HG02678 (cell line): ENCODE results near the gene DLEC1.
A peak's percentile ranks its signal among the peaks of the same experiment; 100 is the strongest.

Experiments used
- ATAC-seq: cut with Tn5 transposase; IDR thresholded peaks from one replicate; pipeline ENCODE4 v1.9.1; 2021; ENCODE audit warnings: mild to moderate bottlenecking, moderate library complexity; ENCODE audit not compliant: unreplicated experiment

DLEC1 gene

DNA sequence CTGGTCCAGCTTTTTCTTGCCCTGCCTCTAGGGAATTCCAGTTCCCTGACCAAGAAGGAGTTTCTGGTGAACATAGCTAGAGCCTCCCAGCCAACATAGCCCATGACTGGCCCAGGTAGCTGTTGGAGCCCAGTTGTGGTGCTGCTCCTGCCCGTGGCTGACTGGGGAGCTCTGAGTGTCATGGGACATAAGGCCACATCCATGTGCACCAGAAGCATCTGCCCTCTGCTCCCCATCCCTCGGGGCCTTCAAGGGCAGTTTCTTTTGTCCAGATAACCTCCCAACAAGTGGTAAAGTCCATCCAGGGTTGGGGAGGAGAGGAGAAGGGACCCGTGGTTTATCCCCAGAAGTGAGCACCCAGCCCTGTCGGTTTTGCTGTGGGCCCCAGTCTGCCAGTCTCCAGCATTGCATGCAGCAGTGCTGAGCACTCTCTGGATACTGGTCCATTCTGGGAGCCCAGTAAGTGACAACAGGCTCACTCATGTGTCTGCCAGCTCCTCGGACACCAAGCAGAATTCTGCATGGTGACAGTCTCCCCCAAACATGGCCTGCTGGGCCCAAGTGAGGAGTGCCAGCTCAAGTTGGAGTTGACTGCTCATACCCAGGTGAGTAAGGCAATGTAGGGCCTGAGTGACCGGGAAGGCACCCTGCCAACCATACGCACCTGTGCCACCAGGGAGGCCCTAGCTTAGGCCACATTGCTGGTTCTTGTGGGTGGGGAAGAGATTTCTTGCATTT is 69.1 kb downstream of the DLEC1 start:
- no peak for ATAC-seq

DNA sequence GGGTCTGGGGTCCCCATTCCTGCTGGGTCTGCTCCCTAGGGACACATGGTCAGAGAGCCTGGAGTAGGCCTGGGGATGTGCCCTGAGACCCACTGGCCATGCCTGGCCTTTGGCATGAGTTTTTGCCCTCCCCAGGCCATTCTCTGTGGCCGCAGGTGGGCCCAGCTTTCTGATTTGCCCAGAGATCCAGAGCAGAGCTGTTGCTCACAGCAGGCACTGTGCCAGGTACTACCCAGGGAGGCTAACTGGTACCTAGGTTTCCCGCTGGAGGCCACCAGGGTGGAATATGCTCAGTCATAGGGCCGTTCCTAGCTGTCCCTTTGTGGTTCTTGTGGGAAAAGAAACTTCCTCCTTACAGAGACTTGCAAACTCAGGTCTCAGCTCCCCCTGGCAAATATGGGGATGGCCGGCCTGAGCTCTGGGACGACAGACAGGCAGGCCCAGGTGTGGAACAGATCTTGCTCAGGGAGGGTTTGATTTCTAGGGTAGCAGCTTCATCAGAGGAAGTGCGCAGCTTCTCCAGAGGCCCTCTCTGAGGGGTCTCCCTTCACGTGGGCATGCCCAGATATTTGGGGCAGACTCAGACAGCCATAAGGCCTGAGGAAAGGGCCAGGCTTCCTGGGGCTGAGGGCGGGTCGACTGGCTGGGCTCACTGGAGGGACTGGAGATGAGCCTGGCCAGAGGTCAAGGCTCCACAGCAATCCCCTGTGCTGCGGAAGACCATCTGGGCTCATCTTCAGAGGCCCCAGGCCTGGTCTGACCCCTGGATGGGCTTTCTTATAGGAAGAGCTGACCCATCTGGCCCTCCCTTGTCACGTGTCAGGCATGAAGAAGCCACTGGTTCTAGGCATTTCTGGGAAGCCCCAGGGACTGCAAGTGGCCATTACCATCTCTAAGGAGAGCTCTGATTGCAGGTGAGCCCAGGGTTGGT is 69.9 kb downstream of the DLEC1 start:
- ATAC-seq: no peak

- ATAC-seq: no peak
Observed at GRCh38 chr3:38109580-38110313, 70.7 kb downstream of the DLEC1 start.

DNA sequence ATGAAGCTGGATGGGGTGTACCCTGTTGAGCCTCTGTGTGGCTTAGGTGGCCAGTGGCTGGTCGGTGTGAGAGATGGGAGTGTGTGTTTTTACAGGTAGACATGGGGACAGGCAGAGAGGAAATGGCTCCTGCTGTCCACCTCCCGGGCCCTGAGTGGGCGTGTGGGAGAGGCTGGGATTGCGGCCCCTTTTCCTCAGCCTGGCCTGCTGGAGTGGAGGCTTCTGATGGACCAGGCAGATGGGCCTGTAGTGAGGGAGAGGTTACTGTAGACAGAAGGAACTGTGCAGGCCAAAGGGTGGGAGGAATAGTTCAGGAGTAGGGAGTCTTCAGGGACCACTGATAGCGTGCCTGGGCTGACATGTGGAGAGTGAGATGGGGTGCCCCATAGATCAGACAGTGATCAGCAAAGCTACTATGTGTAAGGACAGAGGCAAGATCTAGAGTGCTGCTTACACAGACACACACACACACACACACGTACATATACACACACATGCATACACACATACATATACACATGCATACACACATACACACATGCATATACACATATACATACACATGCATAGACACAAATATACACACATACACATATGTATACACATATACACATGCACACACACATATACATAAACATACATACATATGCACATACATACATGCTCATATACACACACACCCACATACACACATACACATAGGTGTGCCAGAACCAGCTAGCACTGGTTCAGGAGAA is 71.5 kb downstream of the DLEC1 start:
- no peak for ATAC-seq

DNA sequence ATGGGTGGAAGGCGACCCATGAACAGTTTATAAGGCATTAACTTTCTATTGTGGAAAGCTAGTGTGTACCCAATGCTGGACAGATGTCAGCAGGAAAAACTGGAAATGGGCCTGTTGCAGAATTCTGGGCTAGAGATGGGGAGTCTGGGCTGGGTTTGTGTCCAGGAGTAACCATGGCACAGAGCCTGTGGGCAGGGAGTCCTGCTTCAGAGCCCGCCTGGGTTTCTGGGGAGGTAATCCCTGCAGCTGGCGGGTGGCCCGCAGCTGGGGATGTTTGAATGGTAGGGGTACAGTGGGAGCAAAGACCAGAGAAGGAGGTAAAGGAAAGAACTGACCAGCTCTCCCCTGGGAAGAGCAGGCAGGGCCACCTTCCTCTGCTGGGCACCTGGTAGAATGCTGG is 72.2 kb downstream of the DLEC1 start:
- ATAC-seq: no peak

GRCh38 chr3:38111696-38112377 is 72.8 kb downstream of the DLEC1 start:
- ATAC-seq: no peak

- ATAC-seq: no peak
Observed at GRCh38 chr3:38112378-38112761, 73.4 kb downstream of the DLEC1 start.

DNA sequence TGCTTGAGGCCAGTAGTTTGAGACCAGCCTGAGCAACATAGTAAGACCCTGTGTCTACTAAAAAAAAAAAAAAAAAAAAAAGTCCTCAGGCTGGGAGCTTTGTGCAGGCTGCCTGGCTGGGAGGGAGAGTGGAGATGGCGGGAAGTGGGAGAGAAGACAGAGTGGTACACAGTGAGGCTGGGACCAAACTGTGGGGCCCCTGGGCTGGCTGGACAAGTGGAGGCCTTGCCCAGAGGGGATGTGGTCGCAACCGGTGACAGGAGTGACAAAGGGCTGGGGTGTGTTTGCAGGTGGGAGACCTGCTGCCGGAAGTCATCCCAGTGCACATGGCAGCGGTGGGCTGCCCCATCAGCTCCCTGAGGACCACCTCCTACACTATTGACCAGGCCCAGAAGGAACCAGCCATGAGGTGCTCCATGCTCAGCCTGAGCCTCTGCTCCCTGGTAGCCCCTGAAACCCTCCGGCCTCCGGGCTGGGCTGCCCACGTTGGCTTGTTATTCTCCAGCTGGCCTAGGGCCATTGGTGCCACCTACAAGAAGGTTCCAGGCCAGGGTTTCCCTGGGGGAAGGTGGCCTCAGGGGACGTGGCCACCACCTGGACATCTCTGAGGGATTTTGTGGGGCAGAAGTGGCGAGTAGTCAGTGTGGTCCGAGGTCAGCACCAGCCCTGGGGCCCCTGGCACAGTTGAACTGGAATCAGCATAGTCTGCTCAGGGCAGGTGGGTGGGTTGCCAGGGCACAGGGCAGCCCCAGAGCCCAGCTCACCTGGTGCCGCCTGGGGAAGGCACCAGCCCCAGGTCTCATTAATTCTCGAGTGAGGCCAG is 75.3 kb downstream of the DLEC1 start:
- ATAC-seq: no peak

GRCh38 chr3:38114875-38115644 is 76.1 kb downstream of the DLEC1 start:
- ATAC-seq: no peak

DNA sequence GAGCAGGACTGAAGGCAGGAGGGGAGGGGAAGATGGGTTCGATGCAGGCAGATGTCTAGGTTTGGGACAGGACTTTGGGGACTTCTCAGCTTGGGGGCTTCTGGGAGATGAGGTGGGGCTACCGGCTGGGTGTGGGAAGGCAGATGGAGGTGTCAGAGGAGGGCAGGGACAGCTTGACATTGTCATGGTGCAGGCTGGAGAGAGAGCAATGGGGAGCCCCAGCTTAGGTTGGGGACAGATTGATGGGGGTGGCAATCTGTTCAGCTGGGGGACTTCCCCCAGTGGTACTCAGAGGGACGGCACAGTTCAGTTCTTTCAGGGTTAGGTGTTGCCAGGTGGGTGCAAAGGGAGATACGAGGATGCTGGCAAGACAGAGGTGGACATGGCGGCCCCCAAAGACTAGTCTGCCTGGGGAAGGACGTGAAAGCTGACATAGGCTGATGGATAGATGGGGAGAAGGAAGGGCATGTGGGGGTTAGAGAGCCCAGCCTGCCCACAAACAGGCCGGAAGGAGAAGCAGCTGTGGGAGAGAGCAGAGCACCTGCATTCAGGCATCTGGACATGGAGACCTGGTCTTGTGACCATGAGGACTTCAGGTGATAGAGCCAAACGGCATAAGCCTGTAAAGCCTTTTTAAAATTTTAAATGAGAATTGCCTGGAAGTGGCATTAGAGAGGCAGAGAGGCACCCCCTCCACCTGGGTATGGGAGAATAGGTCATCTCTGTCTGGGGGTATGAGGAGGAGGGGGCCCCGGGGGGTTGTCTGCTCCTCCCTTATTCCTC is 76.8 kb downstream of the DLEC1 start:
- ATAC-seq: no peak

- ATAC-seq: no peak
Observed at GRCh38 chr3:38116471-38117162, 77.6 kb downstream of the DLEC1 start.

DNA sequence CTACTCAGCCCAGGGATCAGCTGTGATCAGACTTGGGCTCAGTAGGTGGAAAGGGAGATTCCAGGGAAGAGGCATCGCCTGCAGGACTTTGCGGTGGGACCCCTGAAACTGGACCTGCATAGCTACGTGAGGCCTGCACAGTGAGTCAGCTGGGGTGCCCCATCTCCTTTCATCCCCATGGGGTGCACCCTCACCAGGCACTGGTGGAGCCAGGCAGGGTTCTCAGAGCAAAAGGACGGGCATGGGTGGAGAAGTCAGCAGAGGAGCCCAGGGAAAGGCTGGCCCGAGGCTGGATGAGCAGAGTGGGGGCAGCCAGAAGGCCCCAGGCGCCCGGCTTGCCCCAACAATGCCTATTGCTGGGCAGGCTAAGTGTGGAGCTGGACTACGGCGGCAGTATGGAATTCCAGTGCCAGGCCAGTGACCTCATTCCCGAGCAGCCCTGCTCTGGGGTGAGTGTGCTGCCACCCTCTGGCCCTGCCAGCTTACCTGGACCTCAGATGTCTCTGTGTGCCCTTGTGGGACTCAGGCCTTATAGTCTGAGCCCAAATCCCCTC is 78.2 kb downstream of the DLEC1 start:
- no peak for ATAC-seq

DNA sequence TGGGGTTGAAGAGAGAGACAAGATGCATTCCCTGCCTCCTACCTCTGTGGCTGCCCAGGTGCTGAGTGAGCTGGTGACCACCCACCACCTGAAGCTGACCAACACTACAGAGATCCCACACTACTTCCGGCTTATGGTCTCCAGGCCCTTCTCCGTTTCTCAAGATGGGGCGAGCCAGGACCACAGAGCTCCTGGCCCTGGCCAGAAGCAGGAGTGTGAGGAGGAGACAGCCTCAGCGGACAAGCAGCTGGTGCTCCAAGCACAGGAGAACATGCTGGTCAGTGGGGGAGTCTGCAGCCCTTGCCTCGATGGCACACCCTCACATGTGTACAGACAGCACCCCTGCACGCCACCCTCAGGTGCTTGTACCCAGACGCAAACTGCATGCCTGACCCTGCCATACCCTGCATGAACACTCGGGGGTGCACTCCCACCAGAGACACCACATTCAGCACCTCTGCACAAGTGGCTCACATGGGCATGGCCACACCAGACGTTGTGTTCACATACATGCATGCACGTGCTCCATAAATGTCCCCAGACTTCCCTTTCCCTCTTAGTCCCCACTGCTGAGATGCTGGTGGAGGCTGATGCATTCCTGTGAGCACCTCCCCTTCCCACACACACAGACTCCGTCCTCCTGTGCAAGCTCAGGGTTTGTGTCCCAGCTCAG is 78.9 kb downstream of the DLEC1 start:
- peak; percentile 74 for ATAC-seq

GRCh38 chr3:38118421-38119247 is 79.6 kb downstream of the DLEC1 start:
- ATAC-seq: no peak

DNA sequence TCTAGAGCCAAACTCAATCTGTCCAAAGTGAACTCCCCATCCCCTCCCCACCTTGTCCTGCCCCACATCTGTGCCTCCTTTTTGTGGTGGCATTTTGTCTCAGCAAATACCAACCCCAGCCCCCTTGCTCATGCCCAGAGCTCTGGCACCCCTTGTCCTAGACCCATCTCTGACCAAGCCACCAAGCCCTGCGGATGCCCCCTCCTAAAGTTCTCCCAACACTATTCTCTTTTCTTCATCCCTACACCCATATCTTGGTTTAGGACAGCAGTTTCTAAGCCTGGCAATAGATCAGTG is 80.2 kb downstream of the DLEC1 start:
- no peak for ATAC-seq
